Caco-2 (cell line): ENCODE data around the gene GCGR. TPM values are rescaled to one million over a fixed set of nuclear protein-coding genes. Genes with fewer than 3 reads are reported as not detected.

Experiments
- BruUV-seq: library from RNA; stranded (reverse); fragments of 400-500 nt; replicated peaks from 2 replicates; lab custom pipeline; 2021; lab: Mats Ljungman, UMichigan
- CTCF ChIA-PET: fragments of 300-600 bp; sonication (Branson Sonifier 250); formaldehyde crosslinking; loops from one replicate; lab custom pipeline; 2022; ENCODE audit warnings: antibody characterized with exemption; lab: Charles Lee
- POLR2A ChIA-PET: fragments of 300-600 bp; sonication (Branson Sonifier 250); formaldehyde crosslinking; loops from one replicate; lab custom pipeline; 2022; ENCODE audit warnings: antibody characterized with exemption; lab: Charles Lee
- DNase-seq, 2 experiments: peaks; one replicate each; pipeline versions ENCODE4 v3.0.0 to v3.0.0-alpha.2; 2020 to 2022
- H3K27me3 ChIP-seq: replicated peaks from 2 replicates; pipeline ENCODE4 v1.6.0; 2011; ENCODE audit warnings: low read length; ENCODE audit not compliant: control insufficient read depth, insufficient read depth
- H3K36me3 ChIP-seq: 2 replicates; pipeline ENCODE4 v1.5.1; 2011; ENCODE audit warnings: low read length; ENCODE audit not compliant: control insufficient read depth, insufficient read depth
- H3K4me1 ChIP-seq: fragments of 250-450 bp; sonication (Bioruptor Pico); 2 replicates; pipeline ENCODE4 v1.5.1; 2020; ENCODE audit warnings: mild to moderate bottlenecking
- H3K4me3 ChIP-seq: 2 replicates; pipeline ENCODE4 v1.5.1; 2011; ENCODE audit warnings: low read depth, mild to moderate bottlenecking, control low read depth, low read length
- H3K9me3 ChIP-seq: fragments of 250-450 bp; sonication (Bioruptor Pico); 2 replicates; pipeline ENCODE4 v1.5.1; 2020; ENCODE audit warnings: mild to moderate bottlenecking, moderate library complexity
- H3K27ac Mint-ChIP-seq: one replicate; pipeline ENCODE4 v1.8.0; 2022; ENCODE audit warnings: mixed read lengths; ENCODE audit not compliant: unreplicated experiment
- H3K27me3 Mint-ChIP-seq: one replicate; pipeline ENCODE4 v1.8.0; 2022; ENCODE audit warnings: mixed read lengths; ENCODE audit not compliant: insufficient read depth, unreplicated experiment
- H3K36me3 Mint-ChIP-seq: one replicate; pipeline ENCODE4 v1.8.0; 2022; ENCODE audit warnings: mild to moderate bottlenecking, mixed read lengths; ENCODE audit not compliant: insufficient read depth, unreplicated experiment
- H3K4me1 Mint-ChIP-seq: one replicate; pipeline ENCODE4 v1.8.0; 2022; ENCODE audit warnings: low read depth, mixed read lengths; ENCODE audit not compliant: unreplicated experiment
- H3K4me3 Mint-ChIP-seq: one replicate; pipeline ENCODE4 v1.8.0; 2022; ENCODE audit warnings: mild to moderate bottlenecking, moderate library complexity, mixed read lengths; ENCODE audit not compliant: unreplicated experiment
- H3K9me3 Mint-ChIP-seq: one replicate; pipeline ENCODE4 v1.8.0; 2022; ENCODE audit warnings: mixed read lengths; ENCODE audit not compliant: unreplicated experiment
- CTCF ChIP-seq, 2 experiments: fragments of 200-600 bp in 1 of 2; IDR thresholded peaks; 1 replicate in 1 of 2; 2 replicates in 1 of 2; pipeline versions ENCODE4 v1.5.1 to v1.8.0; 2011 to 2022; ENCODE audit warnings: antibody characterized with exemption in 1 of 2, control low read depth in 1 of 2, inconsistent platforms in 1 of 2, low read depth in 1 of 2, low read length in 1 of 2, mild to moderate bottlenecking in 1 of 2, moderate library complexity in 1 of 2; ENCODE audit not compliant: insufficient read depth in 1 of 2, severe bottlenecking in 1 of 2, unreplicated experiment in 1 of 2
- intact Hi-C: fragments of 100-400 bp; cut with micrococcal nuclease; formaldehyde crosslinking; loops from one replicate; pipeline ENCODE4 v1.10.0; 2022; ENCODE audit not compliant: unreplicated experiment
- total RNA-seq: library from RNA; stranded (reverse); gene quantifications from 2 replicates; pipeline ENCODE4 v1.2.3, GENCODE V29; 2022

Gene GCGR
- total RNA-seq, 1 experiment from 2014 or later = 1.0 TPM

- ChIA-PET CTCF (interaction anchor here (0.5 kb wide), 1 partner anchor 98 kb away, joined by 4 read pairs; no protein-coding TSS in a partner anchor), POLR2A (interaction anchor here (0.9 kb wide), 1 partner anchor 98 kb away, joined by 3 read pairs; no protein-coding TSS in a partner anchor)
- Mint-ChIP-seq H3K4me3 (no peak overlapping the region), H3K36me3 (peaks cover 8% of the 10 kb centered on the region), H3K27ac (no peak overlapping the region), H3K4me1 (peaks cover 7% of the 10 kb centered on the region), H3K9me3 (peaks cover 6% of the 10 kb centered on the region), H3K27me3 (peaks cover 9% of the 10 kb centered on the region)
- Histone ChIP-seq H3K27me3 (no peaks in the 10 kb centered on the region), H3K9me3 (no peaks in the 10 kb centered on the region), H3K36me3 (no peaks in the 10 kb centered on the region), H3K4me3 (no peak overlapping the region), H3K4me1 (peaks cover 11% of the 10 kb centered on the region)
- no peak for DNase-seq
- no TSS peak for BruUV-seq
- no peak for TF ChIP-seq CTCF (IDR thresholded peaks at IDR 0.05; ENCODE audit: insufficient read depth in 1 of 2, low read depth in 1 of 2, low read length in 1 of 2, severe bottlenecking in 1 of 2, unreplicated experiment in 1 of 2)
- intact Hi-C loops = no loop called here
Measured at GRCh38 chr17:81809556-81809998, 5.6 kb downstream of the GCGR start.

GRCh38 chr17:81810476-81810875 is 6.5 kb downstream of the GCGR start:
- POLR2A ChIA-PET = no interaction called here
- Mint-ChIP-seq H3K4me3 (no peak overlapping the region), H3K4me1 (peaks cover 7% of the 10 kb centered on the region), H3K27me3 (peaks cover 6% of the 10 kb centered on the region), H3K36me3 (peaks cover 8% of the 10 kb centered on the region), H3K9me3 (peaks cover 6% of the 10 kb centered on the region), H3K27ac (no peak overlapping the region)
- CTCF ChIA-PET = no interaction called here
- intact Hi-C loops = no loop called here
- Histone ChIP-seq H3K27me3 (no peaks in the 10 kb centered on the region), H3K4me1 (peaks cover 14% of the 10 kb centered on the region), H3K9me3 (no peaks in the 10 kb centered on the region), H3K36me3 (no peaks in the 10 kb centered on the region), H3K4me3 (no peak overlapping the region)
- no peak for DNase-seq
- TF ChIP-seq CTCF (IDR thresholded peaks at IDR 0.05; ENCODE audit: insufficient read depth in 1 of 2, low read depth in 1 of 2, low read length in 1 of 2, severe bottlenecking in 1 of 2, unreplicated experiment in 1 of 2) = no peak
- no TSS peak for BruUV-seq

GRCh38 chr17:81810892-81811704 is 7.1 kb downstream of the GCGR start:
- no peaks in the 10 kb centered on the region for H3K36me3 ChIP-seq
- POLR2A ChIA-PET = no interaction called here

More at GRCh38 chr17:81810892-81811704, 7.1 kb downstream of the GCGR start:
- Mint-ChIP-seq H3K9me3 (peaks cover 6% of the 10 kb centered on the region), H3K36me3 (peaks cover 8% of the 10 kb centered on the region), H3K4me3 (no peak overlapping the region), H3K27ac (no peak overlapping the region), H3K4me1 (peaks cover 10% of the 10 kb centered on the region), H3K27me3 (peaks cover 6% of the 10 kb centered on the region)
- Histone ChIP-seq H3K4me1 (peaks cover 16% of the 10 kb centered on the region), H3K9me3 (no peaks in the 10 kb centered on the region), H3K4me3 (no peak overlapping the region), H3K27me3 (no peaks in the 10 kb centered on the region)
- TF ChIP-seq CTCF (IDR thresholded peaks at IDR 0.05; ENCODE audit: insufficient read depth in 1 of 2, low read depth in 1 of 2, low read length in 1 of 2, severe bottlenecking in 1 of 2, unreplicated experiment in 1 of 2) = no peak
- DNase-seq = no peak
- intact Hi-C loops = no loop called here
- no TSS peak for BruUV-seq
- CTCF ChIA-PET = no interaction called here
